ENCODE results near the gene POFUT2. TPM values are rescaled to one million over a fixed set of nuclear protein-coding genes. Genes with fewer than 3 reads are reported as not detected.

POFUT2 gene
- total RNA-seq, 3 donors from 2014 or later, result 26.4 to 38.0 (median 29.8) TPM

GRCh38 chr21:45332415-45332814 is 44.7 kb upstream of the POFUT2 start:
- intact Hi-C loops (cut with DNase I, micrococcal nuclease), result no loop called here
- Histone ChIP-seq H3K4me3 (no peak overlapping the region), H3K4me1 (ENCODE audit: low read depth) (peaks cover 10% of the 10 kb centered on the region), H3K36me3 (ENCODE audit: low read depth) (no peaks in the 10 kb centered on the region), H3K9me3 (no peaks in the 10 kb centered on the region)
- ATAC-seq (no peak), DNase-seq (no peak)
- TF ChIP-seq CTCF (IDR thresholded peaks at IDR 0.05), result no peak

DNA sequence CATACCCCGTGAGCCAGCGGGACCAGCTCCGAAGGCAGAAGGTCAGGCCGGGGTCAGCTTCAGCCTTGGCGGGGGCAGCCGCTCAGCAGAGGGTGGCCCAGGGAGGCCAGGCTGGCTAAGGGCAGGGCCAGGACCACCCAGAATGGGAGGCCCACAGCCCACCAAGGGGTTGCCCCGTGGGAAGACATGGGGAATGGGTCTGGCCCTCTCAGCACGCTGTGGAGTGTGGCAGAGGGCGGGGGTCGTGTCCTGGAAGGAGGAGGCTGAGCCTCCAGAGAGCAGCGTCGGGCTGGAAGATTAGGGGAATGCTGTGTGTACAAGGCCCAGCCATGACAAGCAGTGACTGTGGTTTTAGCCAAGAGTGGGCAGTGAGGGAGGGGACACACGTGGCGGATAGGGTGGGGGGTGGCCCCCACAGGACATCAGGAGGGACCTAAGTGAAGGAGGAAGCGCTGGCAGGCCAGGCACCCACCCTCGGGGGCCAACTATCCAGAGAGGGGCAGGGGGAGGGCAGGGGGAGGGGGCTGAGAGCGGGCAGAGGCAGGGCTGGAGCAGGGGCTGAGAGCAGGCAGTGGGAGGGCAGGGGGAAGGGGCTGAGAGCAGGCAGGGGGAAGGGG is 43.9 kb upstream of the POFUT2 start:
- no peak for DNase-seq
- no peak for ATAC-seq
- intact Hi-C loops (cut with DNase I, micrococcal nuclease), result no loop called here
- no peaks in the 10 kb centered on the region for H3K9me3 ChIP-seq
- peaks cover 10% of the 10 kb centered on the region for H3K4me1 ChIP-seq (ENCODE audit: low read depth)
- TF ChIP-seq CTCF (IDR thresholded peaks at IDR 0.05), result no peak
- H3K36me3 ChIP-seq (ENCODE audit: low read depth), result no peaks in the 10 kb centered on the region
- H3K4me3 ChIP-seq, result no peak overlapping the region

DNA sequence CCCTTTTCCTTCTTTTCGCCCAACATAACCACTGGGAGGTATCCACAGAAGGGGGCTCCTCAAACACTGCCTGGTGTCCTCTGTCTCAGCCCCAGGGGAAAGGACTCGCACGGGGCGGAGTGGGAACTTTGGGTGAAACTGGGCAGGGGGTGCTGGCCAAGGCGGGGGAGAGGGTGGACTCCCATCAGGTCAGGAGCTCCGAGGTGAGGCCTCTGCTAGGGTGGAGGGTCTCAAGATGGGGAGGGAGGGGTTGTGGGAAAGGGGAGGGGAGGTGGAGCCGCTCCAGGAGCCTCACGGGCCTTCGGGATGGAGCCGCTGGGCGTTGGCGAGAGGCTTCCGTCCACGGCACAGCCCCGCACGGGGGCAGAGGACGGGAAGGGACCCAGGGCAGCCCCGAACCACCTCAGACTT is 43.2 kb upstream of the POFUT2 start:
- H3K4me3 ChIP-seq, result no peak overlapping the region
- peaks cover 10% of the 10 kb centered on the region for H3K4me1 ChIP-seq (ENCODE audit: low read depth)
- H3K9me3 ChIP-seq, result no peaks in the 10 kb centered on the region
- ATAC-seq (no peak), DNase-seq (no peak)
- H3K36me3 ChIP-seq (ENCODE audit: low read depth), result no peaks in the 10 kb centered on the region
- TF ChIP-seq CTCF (IDR thresholded peaks at IDR 0.05), result no peak
- intact Hi-C loops (cut with DNase I, micrococcal nuclease), result no loop called here

GRCh38 chr21:45330075-45330781 is 42.5 kb upstream of the POFUT2 start:
- no peak for TF ChIP-seq CTCF (IDR thresholded peaks at IDR 0.05)
- ATAC-seq, result peak; percentile 44
- intact Hi-C loops (cut with DNase I, micrococcal nuclease), result no loop called here
- peak in 2 of 3 donors; percentile 39 to 53 for DNase-seq
- Histone ChIP-seq H3K36me3 (ENCODE audit: low read depth) (no peaks in the 10 kb centered on the region), H3K9me3 (no peaks in the 10 kb centered on the region), H3K4me1 (ENCODE audit: low read depth) (peaks cover 10% of the 10 kb centered on the region), H3K4me3 (no peak overlapping the region)

GRCh38 chr21:45329261-45330074 is 41.8 kb upstream of the POFUT2 start:
- intact Hi-C loops (cut with DNase I, micrococcal nuclease), result no loop called here
- no peaks in the 10 kb centered on the region for H3K36me3 ChIP-seq (ENCODE audit: low read depth)
- no peak overlapping the region for H3K4me3 ChIP-seq
- H3K9me3 ChIP-seq, result no peaks in the 10 kb centered on the region
- TF ChIP-seq CTCF (IDR thresholded peaks at IDR 0.05), result no peak
- DNase-seq (peak in 2 of 3 donors; percentile 29 to 35), ATAC-seq (peak; percentile 17)
- H3K4me1 ChIP-seq (ENCODE audit: low read depth), result peaks cover 10% of the 10 kb centered on the region
